HG03460 (cell line): ENCODE measurements around the gene KRTAP4-1.
"Not testable (repeated sequence)": the region's sequence is repeated elsewhere in the genome, so short reads cannot be mapped to it uniquely, and the experiment has no call there.

Experiments
- ATAC-seq: cut with Tn5 transposase; IDR thresholded peaks from one replicate; pipeline ENCODE4 v1.9.1; 2021; ENCODE audit not compliant: unreplicated experiment

The KRTAP4-1 gene

GRCh38 chr17:41184480-41184961 is at the start of gene KRTAP4-1:
TSS of gene KRTAP4-1 (minus strand) at chr17:41184911. CDS start at chr17:41184854, 57 bp downstream.
- no peak for ATAC-seq

- not testable (repeated sequence) for ATAC-seq
Observed at GRCh38 chr17:41232399-41233105, 47.8 kb upstream of the KRTAP4-1 start, which contains the start of gene KRTAP9-3. TSS of gene KRTAP9-3 (plus strand) at chr17:41232449. CDS start at chr17:41232502, 53 bp downstream.

GRCh38 chr17:41231731-41232130 is 47.0 kb upstream of the KRTAP4-1 start:
- no peak for ATAC-seq

GRCh38 chr17:41230094-41230493 is 45.4 kb upstream of the KRTAP4-1 start:
- no peak for ATAC-seq

DNA sequence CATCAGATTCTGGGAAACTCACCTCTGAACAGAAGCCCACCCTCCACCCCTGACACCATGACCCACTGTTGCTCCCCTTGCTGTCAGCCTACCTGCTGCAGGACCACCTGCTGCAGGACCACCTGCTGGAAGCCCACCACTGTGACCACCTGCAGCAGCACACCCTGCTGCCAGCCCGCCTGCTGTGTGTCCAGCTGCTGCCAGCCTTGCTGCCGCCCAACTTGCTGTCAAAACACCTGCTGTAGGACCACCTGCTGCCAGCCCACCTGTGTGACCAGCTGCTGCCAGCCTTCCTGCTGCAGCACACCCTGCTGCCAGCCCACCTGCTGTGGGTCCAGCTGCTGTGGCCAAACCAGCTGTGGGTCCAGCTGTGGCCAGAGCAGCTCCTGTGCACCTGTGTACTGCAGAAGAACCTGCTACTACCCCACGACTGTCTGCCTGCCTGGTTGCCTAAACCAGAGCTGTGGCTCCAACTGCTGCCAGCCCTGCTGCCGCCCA is 41.9 kb upstream of the KRTAP4-1 start, which contains the start of gene KRTAP9-2:
TSS of gene KRTAP9-2 (plus strand) at position 51 of the 498 bp plus-strand sequence. CDS start at position 58, 7 bp downstream.
- ATAC-seq: not testable (repeated sequence)

DNA sequence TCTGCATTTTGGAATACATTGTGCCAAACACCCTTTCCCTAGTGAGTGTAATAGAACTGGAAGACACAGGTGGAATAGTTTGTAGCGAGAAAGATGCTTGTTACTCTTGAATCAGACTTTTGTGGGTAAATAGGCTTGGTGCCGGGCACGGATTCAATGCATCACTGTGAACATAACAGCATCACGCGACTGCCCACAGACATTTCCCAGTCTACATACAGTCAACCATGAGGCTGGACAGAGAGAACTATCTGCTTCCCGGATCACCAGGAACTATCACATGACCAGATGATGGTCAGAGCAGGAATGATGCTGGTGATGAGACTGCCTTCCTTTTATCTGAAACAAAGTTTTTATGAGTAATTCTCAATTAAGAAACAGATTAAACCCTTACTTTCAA is 41.3 kb upstream of the KRTAP4-1 start:
- no peak for ATAC-seq

GRCh38 chr17:41223821-41224220 is 39.1 kb upstream of the KRTAP4-1 start:
- ATAC-seq: no peak

GRCh38 chr17:41215681-41216080 is 31.0 kb upstream of the KRTAP4-1 start:
- no peak for ATAC-seq

DNA sequence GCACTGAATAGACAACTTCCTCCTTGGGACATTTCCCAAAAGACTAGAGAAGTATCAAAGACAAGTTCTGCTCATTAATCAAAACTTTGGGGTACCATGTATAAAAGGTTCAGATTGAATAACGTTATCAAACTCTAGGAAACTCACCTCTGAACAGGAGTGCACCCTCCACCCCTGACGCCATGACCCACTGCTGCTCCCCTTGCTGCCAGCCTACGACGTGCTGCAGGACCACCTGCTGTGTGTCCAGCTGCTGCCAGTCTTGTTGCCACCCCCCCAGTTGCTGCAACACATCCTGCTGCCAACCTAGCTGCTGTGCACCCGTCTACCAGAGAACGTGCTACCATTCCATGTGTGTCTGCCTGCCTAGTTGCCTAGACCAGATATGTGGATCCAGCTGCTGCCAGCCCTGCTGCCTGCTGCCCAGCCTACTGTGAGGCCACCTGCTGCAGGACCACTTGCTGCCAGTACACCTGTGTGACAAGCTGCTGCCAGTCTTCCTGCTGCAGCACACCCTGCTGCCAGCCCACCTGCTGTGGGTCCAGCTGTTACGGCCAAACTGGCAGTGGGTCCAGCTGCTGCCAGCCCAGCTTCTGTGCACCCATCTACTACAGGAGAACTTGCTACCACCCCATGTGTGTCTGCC is 27.9 kb upstream of the KRTAP4-1 start:
- no peak for ATAC-seq

GRCh38 chr17:41211845-41212466 is 27.2 kb upstream of the KRTAP4-1 start:
- ATAC-seq: no peak

DNA sequence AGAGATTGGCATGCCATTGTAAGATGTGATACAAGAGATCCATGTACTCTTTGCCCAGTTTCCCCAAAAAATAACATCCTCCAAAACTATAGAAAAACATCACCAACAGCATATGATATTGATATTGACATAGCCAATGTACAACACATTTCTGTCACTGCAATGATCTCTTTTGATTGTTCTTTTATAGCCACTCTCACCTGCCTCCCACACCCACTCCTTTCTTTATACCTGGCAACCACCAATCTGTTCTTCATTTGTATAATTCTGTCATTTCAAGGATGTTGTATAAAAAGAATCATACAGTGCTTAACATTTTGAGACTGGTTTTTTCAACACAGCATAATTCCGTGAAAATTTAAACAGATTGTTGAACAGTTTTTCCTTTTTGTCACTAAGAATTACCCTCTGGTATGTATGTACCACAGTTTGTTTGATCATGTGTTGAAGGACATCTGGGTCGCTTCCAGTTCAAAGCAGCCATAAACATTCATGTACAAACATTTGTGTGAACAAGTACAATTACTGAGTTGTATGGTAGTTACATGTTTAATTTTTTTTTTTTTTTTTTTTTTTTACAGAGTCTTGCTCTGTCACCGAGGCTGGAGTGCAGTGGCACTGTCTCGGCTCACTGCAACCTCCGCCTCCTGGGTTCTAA is 14.8 kb upstream of the KRTAP4-1 start:
- no peak for ATAC-seq

DNA sequence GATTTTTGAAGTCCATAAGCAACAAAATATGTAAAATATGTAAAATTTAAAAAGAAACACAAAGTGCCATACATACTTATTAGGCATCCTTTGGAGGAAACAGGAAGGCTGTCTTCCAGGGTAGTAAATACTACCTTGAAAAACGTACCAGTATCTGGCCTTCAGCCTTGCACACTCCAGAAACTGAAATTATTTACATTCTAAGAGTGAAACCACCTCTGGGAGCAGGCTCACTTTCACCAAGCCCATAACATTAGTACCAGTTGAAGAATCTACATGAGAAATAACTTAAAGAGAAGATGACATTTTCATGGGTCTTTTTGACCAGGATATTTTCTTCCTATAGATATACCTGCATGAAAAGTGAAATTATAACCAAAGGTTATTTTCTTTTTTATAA is 11.4 kb upstream of the KRTAP4-1 start:
- ATAC-seq: no peak

- no peak for ATAC-seq
Observed at GRCh38 chr17:41190328-41190727, 5.6 kb upstream of the KRTAP4-1 start.

DNA sequence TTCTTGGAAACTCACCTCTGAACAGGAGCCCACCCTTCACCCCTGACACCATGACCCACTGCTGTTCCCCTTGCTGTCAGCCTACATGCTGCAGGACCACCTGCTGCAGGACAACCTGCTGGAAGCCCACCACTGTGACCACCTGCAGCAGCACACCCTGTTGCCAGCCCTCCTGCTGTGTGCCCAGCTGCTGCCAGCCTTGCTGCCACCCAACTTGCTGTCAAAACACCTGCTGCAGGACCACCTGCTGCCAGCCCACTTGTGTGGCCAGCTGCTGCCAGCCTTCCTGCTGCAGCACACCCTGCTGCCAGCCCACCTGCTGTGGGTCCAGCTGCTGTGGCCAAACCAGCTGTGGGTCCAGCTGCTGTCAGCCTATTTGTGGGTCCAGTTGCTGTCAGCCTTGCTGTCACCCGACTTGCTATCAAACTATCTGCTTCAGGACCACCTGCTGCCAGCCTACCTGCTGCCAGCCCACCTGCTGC is 5.2 kb upstream of the KRTAP4-1 start, which contains the start of gene KRTAP9-1:
TSS of gene KRTAP9-1 (plus strand) at position 51 of the 482 bp plus-strand sequence. CDS start at position 51, 0 bp downstream.
- not testable (repeated sequence) for ATAC-seq

DNA sequence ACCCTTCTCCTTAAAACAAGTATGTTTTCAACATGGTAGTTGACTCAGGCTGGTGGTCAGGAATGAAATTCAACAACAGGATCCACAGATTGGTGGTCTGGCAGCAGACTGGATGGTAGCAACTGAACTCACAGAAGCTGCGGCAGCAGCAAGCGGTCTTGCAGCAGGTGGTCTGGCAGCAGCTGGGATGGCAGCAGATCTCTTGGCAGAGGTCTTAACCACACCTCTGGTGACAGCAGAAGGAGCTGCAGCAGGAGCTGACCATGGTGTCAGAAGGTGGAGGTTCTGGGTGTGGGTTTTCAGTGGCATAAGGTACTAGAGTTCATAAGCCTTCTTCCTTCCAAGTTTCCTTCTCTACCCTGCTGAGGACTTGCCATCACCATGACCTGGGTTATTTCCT is 2.2 kb upstream of the KRTAP4-1 start:
- ATAC-seq: no peak

GRCh38 chr17:41185001-41185400 is 290 bp upstream of the KRTAP4-1 start:
- no peak for ATAC-seq

GRCh38 chr17:41178843-41179616 is 5.7 kb downstream of the KRTAP4-1 start:
- no peak for ATAC-seq

GRCh38 chr17:41178341-41178740 is 6.4 kb downstream of the KRTAP4-1 start:
- ATAC-seq: no peak

GRCh38 chr17:41177727-41178271 is 6.9 kb downstream of the KRTAP4-1 start, which contains the start of gene KRTAP4-2:
TSS of gene KRTAP4-2 (minus strand) at chr17:41178221. CDS start at chr17:41178164, 57 bp downstream.
- ATAC-seq: no peak
